Keratinocyte (primary cell): Measurements from ENCODE around the gene TENM4. TPM values are rescaled to one million over a fixed set of nuclear protein-coding genes. Genes with fewer than 3 reads are reported as not detected.

Experiments used
- DNase-seq: peaks from one replicate; pipeline ENCODE4 v3.0.0-alpha.2; 2011; ENCODE audit warnings: low read depth, missing footprints, low spot score
- FAIRE-seq: peaks from 2 replicates; lab custom pipeline; 2011; peaks lifted over from hg19 to GRCh38; lab: Jason Lieb, UNC
- H2AFZ ChIP-seq: 2 replicates; pipeline ENCODE4 v1.6.0; 2012; ENCODE audit warnings: low read length, control low read depth, inconsistent platforms; ENCODE audit not compliant: control insufficient read depth
- H3K27ac ChIP-seq: 2 replicates; pipeline ENCODE4 v1.5.1; 2011; ENCODE audit warnings: low read length; ENCODE audit not compliant: control insufficient read depth, insufficient read depth
- H3K27me3 ChIP-seq: 3 replicates; pipeline ENCODE4 v1.6.0; 2011; ENCODE audit warnings: low read length; ENCODE audit not compliant: control insufficient read depth, insufficient read depth; ENCODE audit errors: extremely low read depth
- H3K36me3 ChIP-seq, 2 experiments: 2 replicates in 1 of 2; 3 replicates in 1 of 2; pipeline ENCODE4 v1.5.1; 2011; ENCODE audit warnings: low read length in 2 of 2, mild to moderate bottlenecking in 1 of 2; ENCODE audit not compliant: control insufficient read depth in 2 of 2, insufficient read depth in 2 of 2; ENCODE audit errors: extremely low read depth in 1 of 2
- H3K4me1 ChIP-seq: 3 replicates; pipeline ENCODE4 v1.5.1; 2011; ENCODE audit warnings: low read length; ENCODE audit not compliant: control insufficient read depth, insufficient read depth; ENCODE audit errors: extremely low read depth
- H3K4me2 ChIP-seq: 3 replicates; pipeline ENCODE4 v1.6.0; 2011; ENCODE audit warnings: low read depth, low read length; ENCODE audit not compliant: control insufficient read depth, insufficient read depth; ENCODE audit errors: extremely low read depth
- H3K4me3 ChIP-seq, 3 experiments: fragments of 200-600 bp in 1 of 3; sonication (generic) in 1 of 3; 2 replicates in 2 of 3; 3 replicates in 1 of 3; pipeline ENCODE4 v1.5.1; 2011 to 2016; ENCODE audit warnings: low read length in 3 of 3, mild to moderate bottlenecking in 3 of 3, control low read depth in 2 of 3, inconsistent platforms in 1 of 3, low read depth in 1 of 3, mixed read lengths in 1 of 3, mixed run types in 1 of 3, moderate library complexity in 1 of 3; ENCODE audit not compliant: control insufficient read depth in 2 of 3, insufficient read depth in 2 of 3; ENCODE audit errors: extremely low read depth in 1 of 3
- H3K79me2 ChIP-seq: 2 replicates; pipeline ENCODE4 v1.6.0; 2012; ENCODE audit warnings: low read length; ENCODE audit not compliant: control insufficient read depth, insufficient read depth
- H3K9ac ChIP-seq: 3 replicates; pipeline ENCODE4 v1.6.0; 2011; ENCODE audit warnings: low read length; ENCODE audit not compliant: control insufficient read depth, insufficient read depth; ENCODE audit errors: extremely low read depth
- H3K9me1 ChIP-seq: 3 replicates; pipeline ENCODE4 v1.6.0; 2011; ENCODE audit warnings: low read length; ENCODE audit not compliant: control insufficient read depth, insufficient read depth; ENCODE audit errors: extremely low read depth
- H3K9me3 ChIP-seq: 2 replicates; pipeline ENCODE4 v1.5.1; 2012; ENCODE audit warnings: low read depth, low read length; ENCODE audit not compliant: control insufficient read depth
- H4K20me1 ChIP-seq: 3 replicates; pipeline ENCODE4 v1.6.0; 2011; ENCODE audit warnings: low read length; ENCODE audit not compliant: control insufficient read depth, insufficient read depth; ENCODE audit errors: extremely low read depth
- EZH2 ChIP-seq: IDR thresholded peaks from one replicate; pipeline ENCODE4 v1.6.1; 2012; ENCODE audit warnings: inconsistent platforms, mild to moderate bottlenecking, low read length, moderate library complexity
- dilution Hi-C: fragments of 300-500 bp; cut with MboI; formaldehyde crosslinking; loops from one replicate; pipeline ENCODE4 v1.7.0; 2020; ENCODE audit warnings: low sequenced_read_pairs; ENCODE audit not compliant: extremely low pct_ligation_motif_present
- polyA plus RNA-seq, 5 experiments: library from polyadenylated mRNA; depleted of rRNA in 3 of 5; stranded (reverse) in 3 of 5; stranded (forward) in 1 of 5; unstranded in 1 of 5; fragments of >200 nt; gene quantifications; 1 replicate in 1 of 5; 2 replicates in 3 of 5; 3 replicates in 1 of 5; pipeline versions ENCODE4 v1.2.1 to v1.2.3, GENCODE V29; 2011 to 2012; ENCODE audit warnings: missing spikeins in 2 of 5, low read depth in 1 of 5, low replicate concordance in 1 of 5
- TF ChIP-seq, protein P1 (sequence below), 3 experiments: IDR thresholded peaks in 1 of 3; conservative IDR thresholded peaks in 1 of 3; optimal IDR thresholded peaks in 1 of 3; 2 replicates in 2 of 3; 3 replicates in 1 of 3; pipeline versions ENCODE3 to v1.5.1; 2011; ENCODE audit warnings: low read length in 3 of 3, mild to moderate bottlenecking in 3 of 3, moderate library complexity in 2 of 3, control low read depth in 1 of 3, inconsistent platforms in 1 of 3; ENCODE audit not compliant: insufficient read depth in 2 of 3; ENCODE audit errors: extremely low read depth in 1 of 3

The TENM4 gene
- polyA plus RNA-seq, 1 donor (not counting 4 experiments of a cell fraction or from before 2014, with no cell fraction given): 3.5 TPM

DNA sequence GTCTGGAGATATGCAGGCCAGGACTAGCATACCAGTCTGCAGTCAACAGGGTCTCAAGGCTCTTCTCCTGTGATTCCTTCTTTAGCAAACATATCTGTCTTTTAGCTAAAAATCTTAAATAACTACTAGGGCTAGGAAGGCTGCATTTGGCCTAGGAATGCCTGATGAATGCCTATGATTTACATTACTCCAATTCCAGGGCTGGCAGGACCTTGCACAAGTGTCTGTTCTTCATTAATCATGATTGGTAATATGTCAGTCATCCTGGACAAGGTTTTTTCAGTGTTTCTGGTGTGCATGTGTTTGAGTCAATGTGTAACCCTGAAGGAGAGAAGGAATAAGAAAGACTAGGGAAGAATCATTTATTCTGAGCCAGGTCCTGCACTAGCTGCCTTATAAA lies 585.7 kb downstream of the TENM4 start:
- no peaks in the 10 kb centered on the region for H3K27me3 ChIP-seq
- no peaks in the 10 kb centered on the region for H3K9me1 ChIP-seq
- peaks cover 10% of the 10 kb centered on the region for H3K4me1 ChIP-seq
- TF ChIP-seq, protein P1, sequence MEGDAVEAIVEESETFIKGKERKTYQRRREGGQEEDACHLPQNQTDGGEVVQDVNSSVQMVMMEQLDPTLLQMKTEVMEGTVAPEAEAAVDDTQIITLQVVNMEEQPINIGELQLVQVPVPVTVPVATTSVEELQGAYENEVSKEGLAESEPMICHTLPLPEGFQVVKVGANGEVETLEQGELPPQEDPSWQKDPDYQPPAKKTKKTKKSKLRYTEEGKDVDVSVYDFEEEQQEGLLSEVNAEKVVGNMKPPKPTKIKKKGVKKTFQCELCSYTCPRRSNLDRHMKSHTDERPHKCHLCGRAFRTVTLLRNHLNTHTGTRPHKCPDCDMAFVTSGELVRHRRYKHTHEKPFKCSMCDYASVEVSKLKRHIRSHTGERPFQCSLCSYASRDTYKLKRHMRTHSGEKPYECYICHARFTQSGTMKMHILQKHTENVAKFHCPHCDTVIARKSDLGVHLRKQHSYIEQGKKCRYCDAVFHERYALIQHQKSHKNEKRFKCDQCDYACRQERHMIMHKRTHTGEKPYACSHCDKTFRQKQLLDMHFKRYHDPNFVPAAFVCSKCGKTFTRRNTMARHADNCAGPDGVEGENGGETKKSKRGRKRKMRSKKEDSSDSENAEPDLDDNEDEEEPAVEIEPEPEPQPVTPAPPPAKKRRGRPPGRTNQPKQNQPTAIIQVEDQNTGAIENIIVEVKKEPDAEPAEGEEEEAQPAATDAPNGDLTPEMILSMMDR (optimal IDR thresholded peaks at IDR 0.05 in 1 of 3, IDR thresholded peaks at IDR 0.05 in 1 of 3, conservative IDR thresholded peaks at IDR 0.05 in 1 of 3; ENCODE audit: extremely low read depth in 1 of 3, insufficient read depth in 2 of 3, low read length in 3 of 3): no peak
- TF ChIP-seq EZH2: no peak
- dilution Hi-C loops: no loop called here
- H3K4me3 ChIP-seq: no peak overlapping the region
- FAIRE-seq (no peak), DNase-seq (no peak)
- no peaks in the 10 kb centered on the region for H3K9me3 ChIP-seq
- H3K79me2 ChIP-seq: no peaks in the 10 kb centered on the region
- no peaks in the 10 kb centered on the region for H4K20me1 ChIP-seq
- no peak overlapping the region for H3K27ac ChIP-seq
- peaks cover 4% of the 10 kb centered on the region in 2 experiments for H3K36me3 ChIP-seq
- H3K4me2 ChIP-seq: no peak overlapping the region
- H3K9ac ChIP-seq: no peak overlapping the region
- no peak overlapping the region for H2AFZ ChIP-seq

DNA sequence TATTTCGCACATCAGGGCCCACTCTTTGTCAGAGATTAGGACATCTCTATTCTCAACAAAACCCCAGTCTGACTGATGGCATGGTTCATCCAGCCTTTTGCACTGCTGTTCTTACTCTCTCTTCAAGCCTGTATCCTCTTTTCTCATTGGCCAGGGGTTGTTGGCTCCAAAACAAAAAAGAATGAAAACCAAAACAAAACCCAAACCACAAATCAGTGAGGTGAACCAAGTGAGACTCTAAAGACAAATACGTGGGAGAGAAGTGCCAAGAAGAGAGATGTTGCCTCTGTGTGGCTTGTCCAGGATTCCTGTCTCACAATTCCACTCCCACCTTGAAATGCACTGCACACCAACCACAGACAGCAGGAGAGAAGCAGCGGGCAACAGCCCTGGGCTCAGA lies 587.3 kb downstream of the TENM4 start:
- Histone ChIP-seq H3K27me3 (no peaks in the 10 kb centered on the region), H3K4me2 (no peak overlapping the region), H3K36me3 (peaks cover 4% of the 10 kb centered on the region in 2 experiments), H2AFZ (no peak overlapping the region), H3K9me1 (no peaks in the 10 kb centered on the region), H3K9me3 (no peaks in the 10 kb centered on the region), H3K9ac (no peak overlapping the region), H4K20me1 (no peaks in the 10 kb centered on the region), H3K27ac (no peak overlapping the region), H3K79me2 (no peaks in the 10 kb centered on the region), H3K4me1 (peaks cover 10% of the 10 kb centered on the region), H3K4me3 (no peak overlapping the region)
- FAIRE-seq (no peak), DNase-seq (no peak)
- dilution Hi-C loops: no loop called here
- TF ChIP-seq EZH2: no peak
- TF ChIP-seq, protein P1 (optimal IDR thresholded peaks at IDR 0.05 in 1 of 3, IDR thresholded peaks at IDR 0.05 in 1 of 3, conservative IDR thresholded peaks at IDR 0.05 in 1 of 3; ENCODE audit: extremely low read depth in 1 of 3, insufficient read depth in 2 of 3, low read length in 3 of 3): no peak
